GM18951 (cell line): ENCODE data around the gene HIBCH.

Experiments used
- POLR2A ChIP-seq: IDR thresholded peaks from 4 replicates; pipeline ENCODE4 v1.6.1; 2011; ENCODE audit warnings: mild to moderate bottlenecking; ENCODE audit not compliant: insufficient read length, insufficient read depth; ENCODE audit errors: extremely low read depth
- in situ Hi-C: fragments of 300-500 bp; cut with MboI; formaldehyde crosslinking; loops from one replicate; pipeline ENCODE4 v1.12.0; 2022; ENCODE audit warnings: low sequenced_read_pairs, mixed read lengths, inconsistent platforms; ENCODE audit not compliant: unreplicated experiment

HIBCH gene

GRCh38 chr2:190156530-190157212, 163.0 kb downstream of the HIBCH start:
- in situ Hi-C loops = no loop called here
- TF ChIP-seq POLR2A = no peak
